ENCODE results near the gene SIRT5. TPM values are rescaled to one million over a fixed set of nuclear protein-coding genes. Genes with fewer than 3 reads are reported as not detected.

SIRT5 gene
- total RNA-seq, 2 experiments from 2014 or later = 9.9 to 10.4 TPM

- Mint-ChIP-seq H3K27me3 (no peaks in the 10 kb centered on the region), H3K27ac (no peak overlapping the region), H3K9me3 (no peaks in the 10 kb centered on the region), H3K36me3 (peaks cover 11% of the 10 kb centered on the region), H3K4me3 (no peak overlapping the region), H3K4me1 (ENCODE audit: low read depth) (peaks cover 12% of the 10 kb centered on the region)
- intact Hi-C loops (cut with micrococcal nuclease) = no loop called here
- no peak for DNase-seq
- CTCF ChIA-PET = interaction anchor here (0.6 to 0.9 kb wide), 2 partner anchors 25 to 34 kb away, joined by 3 to 5 read pairs; partner anchors contain the start of gene NOL7
- POLR2A ChIA-PET = no interaction called here
These were observed 74.4 kb downstream of the SIRT5 start for GRCh38 chr6:13648850-13649249.

GRCh38 chr6:13649393-13649792, 75.0 kb downstream of the SIRT5 start:
- ChIA-PET POLR2A (interaction anchor here (0.6 to 0.7 kb wide), 2 partner anchors 9 to 62 kb away, joined by 3 read pairs; no protein-coding TSS in a partner anchor), CTCF (interaction anchor here (0.6 kb wide), 1 partner anchor 26 kb away, joined by 3 read pairs; no protein-coding TSS in a partner anchor)
- peaks cover 11% of the 10 kb centered on the region for H3K36me3 Mint-ChIP-seq
- peak overlapping the region; percentile 1 for H3K27ac Mint-ChIP-seq
- H3K27me3 Mint-ChIP-seq = no peaks in the 10 kb centered on the region
- no peak for DNase-seq
- H3K9me3 Mint-ChIP-seq = no peaks in the 10 kb centered on the region
- no peak overlapping the region for H3K4me3 Mint-ChIP-seq
- intact Hi-C loops (cut with micrococcal nuclease) = no loop called here
- H3K4me1 Mint-ChIP-seq (ENCODE audit: low read depth) = peaks cover 12% of the 10 kb centered on the region

- no peaks in the 10 kb centered on the region for H3K9me3 Mint-ChIP-seq
- H3K27me3 Mint-ChIP-seq = no peaks in the 10 kb centered on the region
- no peak for DNase-seq
- intact Hi-C loops (cut with micrococcal nuclease) = no loop called here
- ChIA-PET POLR2A (no interaction called here), CTCF (interaction anchor here (1.1 to 1.3 kb wide), 2 partner anchors 28 to 34 kb away, joined by 3 read pairs; no protein-coding TSS in a partner anchor)
- H3K27ac Mint-ChIP-seq = no peak overlapping the region
- peaks cover 19% of the 10 kb centered on the region for H3K4me1 Mint-ChIP-seq (ENCODE audit: low read depth)
- peaks cover 14% of the 10 kb centered on the region for H3K36me3 Mint-ChIP-seq
- no peak overlapping the region for H3K4me3 Mint-ChIP-seq
These were observed 78.9 kb downstream of the SIRT5 start for GRCh38 chr6:13653296-13653695.

GRCh38 chr6:13654496-13654895, 80.1 kb downstream of the SIRT5 start:
- POLR2A ChIA-PET = no interaction called here
- no peak for DNase-seq
- CTCF ChIA-PET = no interaction called here
- Mint-ChIP-seq H3K27ac (no peak overlapping the region), H3K36me3 (peaks cover 14% of the 10 kb centered on the region), H3K4me3 (no peak overlapping the region), H3K4me1 (ENCODE audit: low read depth) (peaks cover 21% of the 10 kb centered on the region), H3K9me3 (no peaks in the 10 kb centered on the region), H3K27me3 (no peaks in the 10 kb centered on the region)
- intact Hi-C loops (cut with micrococcal nuclease) = no loop called here

GRCh38 chr6:13655700-13656099, 81.3 kb downstream of the SIRT5 start:
- no peak for DNase-seq
- H3K9me3 Mint-ChIP-seq = no peaks in the 10 kb centered on the region
- ChIA-PET CTCF (no interaction called here), POLR2A (no interaction called here)
- peaks cover 11% of the 10 kb centered on the region for H3K36me3 Mint-ChIP-seq
- peaks cover 23% of the 10 kb centered on the region for H3K4me1 Mint-ChIP-seq (ENCODE audit: low read depth)
- intact Hi-C loops (cut with micrococcal nuclease) = no loop called here
- H3K4me3 Mint-ChIP-seq = no peak overlapping the region
- no peaks in the 10 kb centered on the region for H3K27me3 Mint-ChIP-seq
- no peak overlapping the region for H3K27ac Mint-ChIP-seq

GRCh38 chr6:13660273-13660672, 85.9 kb downstream of the SIRT5 start:
- H3K27me3 Mint-ChIP-seq = no peaks in the 10 kb centered on the region
- DNase-seq = no peak
- ChIA-PET CTCF (no interaction called here), POLR2A (interaction anchor here (0.7 to 1.0 kb wide), 2 partner anchors 28 to 75 kb away, joined by 3 read pairs; no protein-coding TSS in a partner anchor)
- no peak overlapping the region for H3K27ac Mint-ChIP-seq
- intact Hi-C loops (cut with micrococcal nuclease) = no loop called here
- no peak overlapping the region for H3K4me3 Mint-ChIP-seq
- H3K9me3 Mint-ChIP-seq = no peaks in the 10 kb centered on the region
- peaks cover 7% of the 10 kb centered on the region for H3K36me3 Mint-ChIP-seq
- H3K4me1 Mint-ChIP-seq (ENCODE audit: low read depth) = peaks cover 64% of the 10 kb centered on the region

GRCh38 chr6:13660893-13661292, 86.5 kb downstream of the SIRT5 start:
- DNase-seq = no peak
- no peak overlapping the region for H3K4me3 Mint-ChIP-seq
- H3K4me1 Mint-ChIP-seq (ENCODE audit: low read depth) = peaks cover 67% of the 10 kb centered on the region
- no peaks in the 10 kb centered on the region for H3K27me3 Mint-ChIP-seq
- ChIA-PET CTCF (no interaction called here), POLR2A (interaction anchor here (0.7 to 1.0 kb wide), 2 partner anchors 27 to 75 kb away, joined by 3 read pairs; no protein-coding TSS in a partner anchor)
- H3K36me3 Mint-ChIP-seq = peaks cover 3% of the 10 kb centered on the region
- no peak overlapping the region for H3K27ac Mint-ChIP-seq
- intact Hi-C loops (cut with micrococcal nuclease) = no loop called here
- no peaks in the 10 kb centered on the region for H3K9me3 Mint-ChIP-seq

GRCh38 chr6:13661647-13662046, 87.2 kb downstream of the SIRT5 start:
- ChIA-PET CTCF (no interaction called here), POLR2A (interaction anchor here (1.0 kb wide), 1 partner anchor 26 kb away, joined by 3 read pairs; no protein-coding TSS in a partner anchor)
- H3K36me3 Mint-ChIP-seq = peaks cover under 1% of the 10 kb centered on the region
- intact Hi-C loops (cut with micrococcal nuclease) = no loop called here
- H3K27me3 Mint-ChIP-seq = no peaks in the 10 kb centered on the region
- no peak overlapping the region for H3K4me3 Mint-ChIP-seq
- peaks cover 70% of the 10 kb centered on the region for H3K4me1 Mint-ChIP-seq (ENCODE audit: low read depth)
- no peak overlapping the region for H3K27ac Mint-ChIP-seq
- DNase-seq = no peak
- no peaks in the 10 kb centered on the region for H3K9me3 Mint-ChIP-seq

GRCh38 chr6:13662651-13663334, 88.4 kb downstream of the SIRT5 start:
- Mint-ChIP-seq H3K4me3 (no peak overlapping the region), H3K4me1 (ENCODE audit: low read depth) (peaks cover 81% of the 10 kb centered on the region), H3K9me3 (no peaks in the 10 kb centered on the region), H3K27ac (no peak overlapping the region), H3K27me3 (no peaks in the 10 kb centered on the region), H3K36me3 (peaks cover 3% of the 10 kb centered on the region)
- DNase-seq = no peak
- CTCF ChIA-PET = interaction anchor here (0.8 kb wide), 1 partner anchor 226 kb away, joined by 3 read pairs; no protein-coding TSS in a partner anchor
- intact Hi-C loops (cut with micrococcal nuclease) = no loop called here
- POLR2A ChIA-PET = no interaction called here

- H3K27ac Mint-ChIP-seq = no peak overlapping the region
- intact Hi-C loops (cut with micrococcal nuclease) = loop anchor here (2.0 kb wide), 1 partner anchor 23 kb away; no protein-coding TSS in a partner anchor
- peaks cover 88% of the 10 kb centered on the region for H3K4me1 Mint-ChIP-seq (ENCODE audit: low read depth)
- CTCF ChIA-PET = interaction anchor here (1.3 kb wide), 1 partner anchor 39 kb away, joined by 4 read pairs; no protein-coding TSS in a partner anchor
- no peak overlapping the region for H3K4me3 Mint-ChIP-seq
- DNase-seq = no peak
- POLR2A ChIA-PET = interaction anchor here (0.6 kb wide), 1 partner anchor 123 kb away, joined by 4 read pairs; no protein-coding TSS in a partner anchor
- peaks cover 3% of the 10 kb centered on the region for H3K36me3 Mint-ChIP-seq
- no peaks in the 10 kb centered on the region for H3K27me3 Mint-ChIP-seq
- H3K9me3 Mint-ChIP-seq = no peaks in the 10 kb centered on the region
These were observed 89.6 kb downstream of the SIRT5 start for GRCh38 chr6:13663986-13664385.

Data from activated CD4-positive, alpha-beta memory T cell treated with anti-CD3 and anti-CD28 coated beads for 36 hours (primary cell).